ENCODE data around the gene EFTUD2.

- TF ChIP-seq CTCF (IDR thresholded peaks at IDR 0.05) (no peak), POLR2A (IDR thresholded peaks at IDR 0.05) (no peak)
Measured at GRCh38 chr17:44894642-44895041, 4.6 kb downstream of the EFTUD2 start.
